ENCODE results near the gene DCDC1. TPM values are rescaled to one million over a fixed set of nuclear protein-coding genes. Genes with fewer than 3 reads are reported as not detected.

Gene DCDC1
- total RNA-seq, 4 donors from 2014 or later, result 0.05 to 0.81 (median 0.42) TPM; not detected in 1

DNA sequence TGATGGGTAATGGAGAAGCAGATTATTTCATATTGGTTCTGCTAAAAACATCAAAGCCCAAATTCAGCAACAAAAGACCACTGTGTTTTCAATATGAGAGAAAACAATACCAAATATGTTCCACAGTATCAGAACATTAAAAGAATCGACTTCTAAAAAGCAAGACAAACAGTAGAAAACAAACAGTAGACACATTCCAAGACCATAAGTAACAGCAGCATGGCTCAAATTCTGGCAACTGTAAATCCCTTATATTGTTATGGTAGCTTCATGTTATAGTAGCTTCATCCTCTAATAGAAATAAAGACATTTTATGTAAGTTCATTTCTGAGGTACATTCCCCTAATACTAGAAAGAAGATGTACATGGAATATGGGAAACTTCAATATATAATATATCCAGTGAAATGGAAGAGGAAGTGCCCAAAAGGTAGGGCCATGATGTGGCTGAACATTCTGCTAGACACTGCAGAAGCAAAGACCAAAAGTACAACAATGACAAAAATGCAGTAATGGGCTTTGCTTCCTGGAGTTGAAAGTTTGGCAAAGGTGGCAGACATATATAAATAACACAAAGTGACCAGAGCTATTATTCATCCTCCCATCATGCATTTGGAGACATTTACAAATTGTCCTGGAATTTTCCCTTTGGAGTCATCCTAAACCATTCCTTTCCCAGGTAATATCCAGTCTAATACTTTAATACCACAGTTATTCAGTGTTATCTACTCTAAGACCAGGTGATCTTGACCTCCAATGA lies 299.9 kb downstream of the DCDC1 start:
- no peak for DNase-seq (ENCODE audit: low spot score in 2 of 2)
- intact Hi-C loops (cut with DNase I; ENCODE audit: low total_unique reads), result no loop called here
- TF ChIP-seq POLR2A (IDR thresholded peaks at IDR 0.05), result no peak
- TF ChIP-seq, protein P1, sequence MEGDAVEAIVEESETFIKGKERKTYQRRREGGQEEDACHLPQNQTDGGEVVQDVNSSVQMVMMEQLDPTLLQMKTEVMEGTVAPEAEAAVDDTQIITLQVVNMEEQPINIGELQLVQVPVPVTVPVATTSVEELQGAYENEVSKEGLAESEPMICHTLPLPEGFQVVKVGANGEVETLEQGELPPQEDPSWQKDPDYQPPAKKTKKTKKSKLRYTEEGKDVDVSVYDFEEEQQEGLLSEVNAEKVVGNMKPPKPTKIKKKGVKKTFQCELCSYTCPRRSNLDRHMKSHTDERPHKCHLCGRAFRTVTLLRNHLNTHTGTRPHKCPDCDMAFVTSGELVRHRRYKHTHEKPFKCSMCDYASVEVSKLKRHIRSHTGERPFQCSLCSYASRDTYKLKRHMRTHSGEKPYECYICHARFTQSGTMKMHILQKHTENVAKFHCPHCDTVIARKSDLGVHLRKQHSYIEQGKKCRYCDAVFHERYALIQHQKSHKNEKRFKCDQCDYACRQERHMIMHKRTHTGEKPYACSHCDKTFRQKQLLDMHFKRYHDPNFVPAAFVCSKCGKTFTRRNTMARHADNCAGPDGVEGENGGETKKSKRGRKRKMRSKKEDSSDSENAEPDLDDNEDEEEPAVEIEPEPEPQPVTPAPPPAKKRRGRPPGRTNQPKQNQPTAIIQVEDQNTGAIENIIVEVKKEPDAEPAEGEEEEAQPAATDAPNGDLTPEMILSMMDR (IDR thresholded peaks at IDR 0.05), result no peak
- WGBS, 2 donors, result 68 to 70% methylated on average over 1 of the region's 1 CpG
- H3K4me3 ChIP-seq (ENCODE audit: low read depth, poor library complexity, severe bottlenecking), result no peak overlapping the region

DNA sequence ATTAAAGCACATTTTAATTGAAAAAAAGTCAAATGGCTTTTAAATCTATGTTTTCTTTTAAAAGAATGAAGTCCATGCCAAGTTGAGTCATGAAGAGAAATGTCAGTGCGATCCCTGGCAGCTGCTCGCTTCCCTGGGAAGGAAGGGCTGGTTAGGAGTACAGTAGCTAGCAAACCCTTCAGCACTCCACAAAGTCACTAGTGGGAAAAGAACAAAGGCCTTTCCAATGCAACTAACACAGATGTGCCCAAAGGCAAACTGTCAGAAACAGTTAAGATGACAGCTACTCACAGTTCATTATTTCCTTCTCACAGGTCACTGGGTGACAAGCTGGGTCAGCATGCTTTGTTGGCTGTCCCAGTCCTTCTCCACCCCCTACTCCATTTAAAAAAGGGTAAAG lies 308.7 kb downstream of the DCDC1 start:
- H3K4me3 ChIP-seq (ENCODE audit: low read depth, poor library complexity, severe bottlenecking), result no peak overlapping the region
- 30 to 48% methylated on average over 2 of the region's 2 CpGs for WGBS, 2 donors
- DNase-seq (ENCODE audit: low spot score in 2 of 2), result no peak
- TF ChIP-seq POLR2A (IDR thresholded peaks at IDR 0.05), result no peak
- TF ChIP-seq, protein P1 (IDR thresholded peaks at IDR 0.05), result no peak
- intact Hi-C loops (cut with DNase I; ENCODE audit: low total_unique reads), result no loop called here

DNA sequence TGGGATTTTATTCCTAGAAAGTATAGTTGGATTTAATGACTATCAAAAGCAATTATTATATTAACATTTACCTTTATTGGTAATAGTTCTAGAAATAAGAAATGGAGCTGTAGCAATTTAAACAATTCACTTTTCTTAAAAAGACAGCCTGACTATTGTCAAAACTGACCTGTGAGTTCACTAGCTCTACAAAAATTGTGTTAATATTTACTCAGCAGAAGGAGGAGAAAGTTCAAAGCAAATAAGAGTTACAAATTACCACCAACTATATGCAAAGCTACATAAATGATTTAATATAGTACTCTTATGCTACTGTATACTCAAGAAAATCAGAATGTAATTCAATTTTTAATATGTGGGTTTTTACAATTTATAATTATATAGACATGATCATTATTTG lies 310.0 kb downstream of the DCDC1 start:
- intact Hi-C loops (cut with DNase I; ENCODE audit: low total_unique reads), result no loop called here
- H3K4me3 ChIP-seq (ENCODE audit: low read depth, poor library complexity, severe bottlenecking), result no peak overlapping the region
- TF ChIP-seq, protein P1 (IDR thresholded peaks at IDR 0.05), result no peak
- no peak for DNase-seq (ENCODE audit: low spot score in 2 of 2)

DNA sequence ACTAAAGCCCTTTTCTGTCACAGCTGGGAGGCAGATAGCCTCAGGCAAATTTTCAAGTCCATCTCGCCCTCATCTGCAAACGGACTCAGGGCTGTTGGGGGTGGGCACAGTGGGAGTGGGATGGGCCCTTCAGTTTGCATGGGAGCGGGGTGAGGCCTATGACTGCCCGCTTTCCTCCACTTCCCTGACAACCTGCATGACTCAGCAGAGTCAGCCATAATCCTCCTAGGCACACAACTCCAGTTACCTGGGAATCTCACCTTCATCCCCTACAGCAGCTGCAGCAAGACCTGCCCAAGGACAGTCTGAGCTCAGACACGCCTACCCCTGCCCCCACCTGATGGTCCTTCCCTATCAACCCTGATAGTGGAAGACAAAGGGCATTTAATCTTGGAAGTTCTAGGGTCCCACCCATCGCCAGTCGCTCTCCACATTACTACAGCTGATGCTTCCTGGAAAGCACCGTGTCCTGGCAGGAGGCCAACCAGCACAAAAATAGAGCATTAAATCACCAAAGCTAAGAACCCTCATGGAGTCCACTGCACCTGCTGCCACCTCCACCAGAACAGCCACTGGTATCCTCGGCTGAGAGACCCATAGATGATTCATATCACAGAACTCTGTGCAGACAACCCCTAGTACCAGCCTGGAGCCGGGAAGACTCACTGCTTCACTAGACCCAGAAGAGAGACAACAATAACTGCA lies 319.3 kb downstream of the DCDC1 start:
- no peak overlapping the region for H3K4me3 ChIP-seq (ENCODE audit: low read depth, poor library complexity, severe bottlenecking)
- intact Hi-C loops (cut with DNase I; ENCODE audit: low total_unique reads), result no loop called here
- TF ChIP-seq, protein P1 (IDR thresholded peaks at IDR 0.05), result no peak
- TF ChIP-seq POLR2A (IDR thresholded peaks at IDR 0.05), result no peak
- WGBS, 2 donors, result 62 to 67% methylated on average over 10 of the region's 10 CpGs
- DNase-seq (ENCODE audit: low spot score in 2 of 2), result no peak

DNA sequence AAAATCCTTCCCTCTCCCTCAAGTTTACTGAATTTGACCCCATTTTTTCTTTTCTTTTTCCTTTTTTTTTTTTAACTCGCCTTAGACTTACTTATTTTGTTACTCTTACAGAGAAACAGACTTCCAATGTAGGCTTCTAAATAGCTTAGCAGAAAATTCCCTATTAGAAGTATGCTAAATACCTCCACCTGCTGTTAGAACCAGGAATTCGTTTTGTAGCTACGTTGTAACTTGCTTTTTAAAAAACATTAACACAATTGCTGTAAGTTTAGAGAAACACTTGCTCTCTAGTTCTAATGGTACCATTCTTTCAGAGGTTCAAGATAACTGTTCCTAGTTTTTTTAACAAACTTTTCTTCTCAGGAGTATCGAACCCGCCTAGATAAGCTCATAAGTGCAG lies 324.2 kb downstream of the DCDC1 start:
- TF ChIP-seq, protein P1 (IDR thresholded peaks at IDR 0.05), result no peak
- TF ChIP-seq POLR2A (IDR thresholded peaks at IDR 0.05), result no peak
- no peak overlapping the region for H3K4me3 ChIP-seq (ENCODE audit: low read depth, poor library complexity, severe bottlenecking)
- no peak for DNase-seq (ENCODE audit: low spot score in 2 of 2)
- intact Hi-C loops (cut with DNase I; ENCODE audit: low total_unique reads), result no loop called here
- 37 to 47% methylated on average over 5 of the region's 5 CpGs for WGBS, 2 donors

Data from lower leg skin (tissue), 4 donors.